Mesothelial cell of epicardium (in vitro differentiated cells): ENCODE data around the gene PLCB1. TPM values are rescaled to one million over a fixed set of nuclear protein-coding genes. Genes with fewer than 3 reads are reported as not detected.

Experiments used
- DNase-seq, 2 experiments: peaks; one replicate each; pipeline ENCODE4 v3.0.0; 2021; ENCODE audit warnings: low spot score in 2 of 2; ENCODE audit not compliant: unreplicated experiment in 2 of 2
- H3K27ac Mint-ChIP-seq: 2 replicates; pipeline ENCODE4 v1.8.0; 2021; ENCODE audit warnings: mixed read lengths
- H3K27me3 Mint-ChIP-seq: 2 replicates; pipeline ENCODE4 v1.8.0; 2021; ENCODE audit warnings: low read depth, mixed read lengths
- H3K36me3 Mint-ChIP-seq: 2 replicates; pipeline ENCODE4 v1.8.0; 2021; ENCODE audit warnings: mixed read lengths
- H3K4me1 Mint-ChIP-seq: 2 replicates; pipeline ENCODE4 v1.8.0; 2021; ENCODE audit warnings: mixed read lengths
- H3K4me3 Mint-ChIP-seq: 2 replicates; pipeline ENCODE4 v1.8.0; 2021; ENCODE audit warnings: mild to moderate bottlenecking, moderate library complexity, mixed read lengths
- H3K9me3 Mint-ChIP-seq: 2 replicates; pipeline ENCODE4 v1.8.0; 2021; ENCODE audit warnings: mixed read lengths
- CTCF ChIP-seq: fragments of 200-600 bp; sonication (generic); IDR thresholded peaks from one replicate; pipeline ENCODE4 v1.5.0; 2021; ENCODE audit warnings: antibody characterized with exemption; ENCODE audit not compliant: unreplicated experiment
- total RNA-seq: library from RNA; stranded (reverse); gene quantifications from 3 replicates; pipeline ENCODE4 v1.2.1, GENCODE V29; 2021

The PLCB1 gene
- total RNA-seq, 1 donor from 2014 or later, result 41.5 TPM

- Mint-ChIP-seq H3K27ac (no peak overlapping the region), H3K4me3 (no peak overlapping the region), H3K4me1 (peaks cover 6% of the 10 kb centered on the region), H3K9me3 (no peaks in the 10 kb centered on the region), H3K27me3 (no peaks in the 10 kb centered on the region), H3K36me3 (no peaks in the 10 kb centered on the region)
- no peak for TF ChIP-seq CTCF
- DNase-seq, result no peak
Observed at GRCh38 chr20:8404912-8405635, 273.0 kb downstream of the PLCB1 start.

GRCh38 chr20:8406391-8406790 is 274.3 kb downstream of the PLCB1 start:
- peaks cover 3% of the 10 kb centered on the region for H3K4me1 Mint-ChIP-seq
- no peaks in the 10 kb centered on the region for H3K27me3 Mint-ChIP-seq
- TF ChIP-seq CTCF, result no peak
- H3K36me3 Mint-ChIP-seq, result no peaks in the 10 kb centered on the region
- H3K4me3 Mint-ChIP-seq, result no peak overlapping the region
- no peaks in the 10 kb centered on the region for H3K9me3 Mint-ChIP-seq
- no peak for DNase-seq
- H3K27ac Mint-ChIP-seq, result no peak overlapping the region

GRCh38 chr20:8408587-8409307 is 276.7 kb downstream of the PLCB1 start:
- TF ChIP-seq CTCF, result no peak
- H3K4me3 Mint-ChIP-seq, result no peak overlapping the region
- no peaks in the 10 kb centered on the region for H3K27me3 Mint-ChIP-seq
- no peaks in the 10 kb centered on the region for H3K36me3 Mint-ChIP-seq
- no peaks in the 10 kb centered on the region for H3K9me3 Mint-ChIP-seq
- H3K4me1 Mint-ChIP-seq, result no peaks in the 10 kb centered on the region
- no peak for DNase-seq
- H3K27ac Mint-ChIP-seq, result no peak overlapping the region

GRCh38 chr20:8413691-8414090 is 281.6 kb downstream of the PLCB1 start:
- Mint-ChIP-seq H3K9me3 (no peaks in the 10 kb centered on the region), H3K36me3 (no peaks in the 10 kb centered on the region), H3K27me3 (no peaks in the 10 kb centered on the region), H3K4me1 (peaks cover 9% of the 10 kb centered on the region), H3K4me3 (no peak overlapping the region), H3K27ac (no peak overlapping the region)
- no peak for DNase-seq
- no peak for TF ChIP-seq CTCF

GRCh38 chr20:8414586-8415274 is 282.7 kb downstream of the PLCB1 start:
- no peak for TF ChIP-seq CTCF
- Mint-ChIP-seq H3K27ac (no peak overlapping the region), H3K4me3 (no peak overlapping the region), H3K27me3 (no peaks in the 10 kb centered on the region), H3K9me3 (no peaks in the 10 kb centered on the region), H3K4me1 (peaks cover 9% of the 10 kb centered on the region), H3K36me3 (no peaks in the 10 kb centered on the region)
- no peak for DNase-seq
